HCEC 1CT (cell line): Measurements from ENCODE around the gene SPINK8.
A peak's percentile ranks its signal among the peaks of the same experiment; 100 is the strongest.
"Not testable (repeated sequence)": the region's sequence is repeated elsewhere in the genome, so short reads cannot be mapped to it uniquely, and the experiment has no call there.

Experiments used
- DNase-seq: peaks from one replicate; pipeline ENCODE4 v3.0.0-alpha.2; 2017

SPINK8 gene

DNA sequence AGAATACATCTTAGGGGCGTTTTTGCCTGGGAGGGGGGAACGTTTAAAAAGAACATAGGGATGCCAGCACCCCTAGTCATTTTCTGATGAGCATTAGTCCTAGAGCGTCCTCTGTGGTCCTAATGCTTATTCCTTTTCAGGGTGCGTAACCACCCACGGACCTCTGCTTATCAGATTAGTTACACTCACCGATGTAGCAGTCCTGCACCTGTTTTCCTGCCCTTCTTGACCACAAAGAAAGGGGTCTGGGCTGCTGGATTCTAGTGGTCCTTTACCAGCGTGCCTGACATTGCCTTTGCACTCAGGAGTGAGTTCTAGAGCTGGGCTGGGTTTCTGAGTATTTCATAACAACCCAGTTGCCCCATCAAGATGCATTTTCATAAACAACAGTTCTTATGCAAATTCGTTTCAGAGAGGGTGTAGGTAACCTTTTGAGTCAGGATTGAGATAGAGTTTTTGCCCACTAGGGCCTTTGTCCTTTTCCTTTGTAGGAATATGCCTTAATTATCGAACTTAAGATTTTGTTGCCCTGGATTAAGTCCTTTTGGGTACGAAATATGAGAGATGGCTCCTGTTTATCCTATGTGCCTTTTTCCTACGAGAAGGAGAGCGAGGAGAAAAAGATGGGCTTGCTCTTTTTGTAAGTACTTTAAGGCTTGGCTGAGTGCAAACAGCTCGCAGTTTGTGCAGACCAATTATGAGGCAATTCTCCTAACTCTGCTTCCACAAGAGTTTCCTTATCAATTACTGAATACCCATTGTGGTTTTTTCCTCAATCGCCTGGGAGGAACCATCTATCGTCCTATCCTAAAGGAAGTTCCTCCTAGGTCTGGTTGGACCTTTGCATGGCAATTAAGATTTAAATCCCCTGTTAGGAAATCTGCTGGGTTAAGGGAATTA, at the start of gene SPINK8:
TSS of gene SPINK8 (minus strand) at position 316 of the 900 bp plus-strand sequence. CDS start 5,320 bp downstream, outside the sequence.
- DNase-seq = not testable (repeated sequence)

DNA sequence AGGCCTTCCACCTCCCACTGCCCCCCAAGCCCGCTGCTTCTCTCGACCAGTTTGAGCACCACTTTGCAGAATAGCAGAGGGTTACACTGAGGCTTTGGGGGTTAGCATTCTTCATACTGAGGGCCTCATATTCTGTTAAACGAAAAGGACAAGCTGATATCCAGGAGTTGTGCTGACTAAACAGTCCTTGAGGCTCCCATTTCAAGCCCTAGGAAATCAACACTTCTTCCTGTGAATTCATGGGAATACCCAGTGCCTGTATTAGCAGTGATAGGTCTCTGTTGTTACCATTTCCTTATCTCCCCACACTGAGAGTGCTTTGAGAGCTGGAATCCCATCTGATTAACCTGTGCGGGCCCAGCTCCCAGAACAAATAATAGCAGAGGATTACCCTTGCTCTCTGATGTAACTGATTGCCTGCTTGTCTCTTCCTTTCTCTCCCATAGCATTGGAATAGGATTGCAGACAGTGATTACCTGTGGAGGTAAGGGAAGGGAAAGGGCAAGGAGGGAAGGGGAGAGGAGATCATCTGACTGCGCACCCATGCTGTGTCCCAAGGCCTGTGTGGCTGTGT, 39.5 kb upstream of the SPINK8 start:
- DNase-seq = no peak

GRCh38 chr3:48372377-48372770, 38.9 kb upstream of the SPINK8 start:
- no peak for DNase-seq

DNA sequence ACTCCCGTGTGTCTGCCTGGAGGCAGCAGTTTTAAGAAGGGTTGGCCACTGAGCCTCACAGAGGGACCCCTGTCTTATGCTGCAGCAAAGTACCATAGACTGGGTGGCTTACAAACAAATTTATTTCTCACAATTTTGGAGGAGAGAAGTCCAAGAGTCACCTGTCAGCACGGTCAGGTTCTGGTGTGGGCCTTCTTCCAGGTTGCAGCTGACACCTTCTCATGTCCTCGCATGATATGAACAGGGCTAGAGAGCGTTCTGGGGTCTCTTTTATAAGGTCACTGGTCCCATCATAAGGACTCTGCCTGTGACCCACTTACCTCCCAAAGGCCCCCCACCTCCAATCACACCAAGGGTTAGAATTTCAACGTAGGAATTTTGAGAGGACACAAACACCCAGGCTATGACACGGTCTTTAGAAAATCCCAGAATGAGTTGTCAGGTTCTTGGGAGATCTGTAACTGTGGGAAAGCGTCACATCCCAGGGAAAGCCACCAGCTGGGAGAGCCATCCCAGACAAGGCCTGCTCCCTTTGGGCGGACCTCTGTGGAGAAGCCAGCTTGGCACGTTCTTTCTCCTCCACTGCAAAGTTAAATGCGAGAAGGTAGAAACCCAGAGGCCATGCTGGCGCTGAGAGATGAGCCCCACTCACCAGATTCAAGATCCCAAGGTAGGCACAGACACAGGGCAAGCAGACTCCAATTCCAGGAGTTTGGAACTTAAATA, 38.4 kb upstream of the SPINK8 start, which contains the start of gene FBXW12:
TSS of gene FBXW12 (plus strand) at position 569 of the 726 bp plus-strand sequence. CDS start 549 bp downstream, outside the sequence.
- no peak for DNase-seq

GRCh38 chr3:48370333-48370713, 36.9 kb upstream of the SPINK8 start:
- DNase-seq = no peak

DNA sequence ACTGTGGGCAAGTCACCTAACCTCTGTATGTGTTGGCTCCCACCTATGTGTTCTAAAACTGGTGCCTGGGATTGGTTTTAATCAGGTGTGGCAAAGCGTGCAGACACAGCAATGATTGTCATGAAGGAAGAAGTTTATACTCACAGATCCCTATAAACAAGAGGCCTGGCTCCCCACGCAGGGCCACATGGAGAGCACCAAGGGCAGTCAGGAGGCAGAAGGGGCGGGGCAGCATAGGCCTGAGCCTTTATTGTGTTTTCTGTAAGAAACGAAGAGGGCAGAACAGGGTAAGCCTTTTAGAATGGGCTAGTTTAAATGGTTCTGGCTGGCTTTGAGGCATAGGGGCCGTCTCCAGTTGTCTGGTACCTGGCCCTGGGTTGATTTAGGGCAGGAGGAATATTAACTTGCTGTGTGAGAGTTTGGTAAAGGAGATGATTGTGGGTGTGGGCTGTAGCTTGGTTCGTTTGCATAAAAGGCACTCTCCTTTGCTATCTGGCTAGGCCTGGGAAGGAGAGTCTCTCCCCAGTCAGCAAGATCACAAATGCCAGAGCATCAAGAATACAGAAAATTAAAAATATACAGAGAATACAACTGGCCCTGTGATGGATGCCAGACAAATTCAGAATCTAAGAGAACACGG, 36.4 kb upstream of the SPINK8 start:
- DNase-seq = no peak

DNA sequence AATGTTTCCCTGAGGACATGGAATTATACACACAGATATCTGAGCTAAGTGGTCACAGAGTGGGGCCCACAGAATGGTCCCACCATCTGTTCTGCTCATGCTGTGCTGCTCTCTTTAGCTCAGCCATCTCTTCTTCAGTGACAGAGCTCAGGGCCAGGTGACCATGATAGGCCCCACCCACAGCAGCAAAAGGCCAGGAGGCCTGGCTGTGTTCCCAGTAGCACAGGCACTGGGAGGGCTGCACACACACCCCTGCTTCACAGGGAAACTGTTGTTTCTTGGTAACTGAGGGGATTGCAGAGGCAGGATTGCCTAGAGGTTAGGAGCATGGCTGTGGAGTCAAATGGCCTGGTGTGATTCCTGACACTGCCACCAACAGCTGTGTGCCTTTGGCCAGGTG, 33.7 kb upstream of the SPINK8 start:
- DNase-seq = no peak

- no peak for DNase-seq
These were observed 31.4 kb upstream of the SPINK8 start for GRCh38 chr3:48364840-48365239.

DNA sequence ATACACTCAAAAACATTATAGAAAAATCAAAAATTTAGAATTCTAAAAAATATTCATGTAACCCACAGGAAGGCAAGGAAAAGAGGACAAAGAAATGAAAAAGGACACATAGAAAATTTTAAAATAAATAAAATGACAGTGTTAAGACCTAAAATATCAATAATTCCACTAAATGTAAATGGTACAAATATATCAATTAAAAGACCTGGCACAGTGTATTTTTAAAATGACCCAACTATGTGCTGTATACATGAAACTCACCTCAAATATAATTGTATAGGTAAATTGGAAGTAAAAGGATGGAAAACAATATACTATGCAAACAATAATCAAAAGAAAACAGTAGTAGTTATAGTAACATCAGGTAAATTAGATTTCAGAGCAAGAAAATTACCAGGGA, 28.5 kb upstream of the SPINK8 start:
- no peak for DNase-seq

DNA sequence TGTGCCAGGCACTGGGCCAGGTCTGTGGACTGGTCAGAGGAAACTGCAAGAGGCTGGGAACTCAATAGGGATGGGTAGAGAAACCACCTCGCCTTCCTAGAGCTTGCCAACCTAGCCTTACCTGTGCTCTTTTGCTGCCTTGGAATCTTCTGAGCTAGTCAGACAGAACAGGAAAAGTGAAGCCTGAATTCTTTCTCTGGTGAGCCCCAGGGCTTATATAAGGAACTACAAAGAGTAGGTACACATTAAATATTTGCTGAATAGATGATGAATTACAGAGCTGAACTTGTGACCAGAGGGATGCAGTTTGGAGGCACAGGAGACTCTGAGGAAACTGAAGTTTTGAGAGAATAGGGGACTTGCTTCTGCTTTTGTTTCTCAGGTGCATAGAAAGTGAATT, 23.0 kb upstream of the SPINK8 start:
- DNase-seq = no peak

DNA sequence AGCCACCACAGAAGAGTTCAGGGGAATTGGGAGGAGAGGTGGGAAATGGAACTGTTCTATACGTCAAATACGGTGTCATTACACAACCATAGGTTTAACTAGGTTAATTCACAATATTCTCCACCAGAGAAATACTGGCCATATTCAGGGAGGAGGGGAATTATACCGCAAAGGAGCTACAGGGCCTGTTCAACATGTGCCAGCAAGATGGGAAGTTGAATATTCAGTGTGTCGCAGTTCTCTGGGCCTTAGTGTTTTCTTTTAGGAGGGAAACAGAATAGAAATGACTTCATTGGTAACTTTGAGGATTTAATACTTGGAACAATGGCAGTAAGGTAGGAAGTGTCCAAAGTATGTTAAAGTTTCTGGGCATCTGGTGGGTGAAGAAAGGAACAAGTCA, 20.5 kb upstream of the SPINK8 start:
- no peak for DNase-seq

DNA sequence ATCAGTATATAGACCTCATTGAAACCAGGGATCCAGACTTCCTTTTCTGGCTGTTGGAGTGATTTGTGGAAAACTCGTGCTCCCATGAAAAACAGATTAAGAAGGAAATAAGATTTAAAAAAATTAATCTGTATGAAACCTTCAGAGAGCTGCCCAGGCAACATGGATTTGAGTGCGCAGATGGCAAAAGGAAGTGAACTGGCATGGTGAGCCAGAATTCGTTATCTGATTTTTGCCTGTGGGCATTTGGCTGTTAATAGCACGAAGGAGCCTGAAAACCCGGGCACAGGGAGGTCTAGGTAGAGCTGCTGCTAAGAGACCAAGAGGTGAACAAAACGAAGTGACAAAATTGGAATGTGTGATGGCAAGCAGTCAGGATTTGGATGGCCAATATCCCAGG, 19.1 kb upstream of the SPINK8 start:
- no peak for DNase-seq

- DNase-seq = no peak
These were observed 14.0 kb upstream of the SPINK8 start for GRCh38 chr3:48347500-48347899.

DNA sequence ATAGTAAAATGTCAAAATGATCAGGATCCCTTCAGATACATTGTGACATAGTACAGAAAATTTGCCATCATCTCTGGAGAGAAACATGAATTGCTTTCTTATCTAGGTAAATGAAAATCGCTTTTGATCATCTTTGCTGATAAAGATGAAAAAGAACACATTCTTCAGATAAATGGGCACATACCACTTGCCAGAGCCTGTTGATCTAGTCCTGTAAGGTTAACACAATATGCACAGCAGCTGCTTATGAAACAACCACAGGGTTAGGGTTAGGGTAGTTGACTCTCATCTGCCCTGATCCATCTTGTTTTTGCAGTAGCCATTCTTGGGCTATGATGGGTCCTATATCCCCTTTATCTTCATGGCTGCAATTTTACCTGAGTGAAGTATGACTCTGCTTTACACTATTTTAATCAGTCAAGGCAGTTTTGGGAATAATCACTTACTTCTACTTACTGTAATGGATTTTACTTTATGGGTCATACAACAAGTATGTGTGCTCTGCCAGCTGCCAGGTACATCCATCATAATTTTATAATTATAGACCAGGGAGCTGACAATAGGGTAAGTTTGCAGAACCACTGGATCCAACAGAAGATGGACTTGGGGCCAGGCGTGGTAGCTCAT, 12.6 kb upstream of the SPINK8 start:
- DNase-seq = no peak

- DNase-seq = no peak
These were observed 11.5 kb upstream of the SPINK8 start for GRCh38 chr3:48344867-48345507.

DNA sequence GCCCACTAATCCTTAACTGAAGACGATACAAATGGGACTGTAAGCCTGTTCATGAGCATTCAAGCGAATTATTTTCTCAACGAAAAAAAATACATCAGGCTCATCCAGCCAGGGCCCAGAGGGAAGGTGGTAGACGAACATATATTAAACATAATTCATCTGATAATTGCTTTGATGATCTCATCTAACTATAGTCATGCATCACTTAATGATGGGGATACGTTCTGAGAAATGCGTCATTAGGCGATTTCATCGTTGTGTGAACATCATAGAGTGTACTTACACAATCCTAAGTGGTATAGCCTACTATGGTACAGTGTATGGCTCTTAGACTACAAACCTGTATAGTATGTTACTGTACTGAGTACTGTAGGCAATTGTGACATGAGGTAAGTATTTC, 10.0 kb upstream of the SPINK8 start:
- DNase-seq = no peak

DNA sequence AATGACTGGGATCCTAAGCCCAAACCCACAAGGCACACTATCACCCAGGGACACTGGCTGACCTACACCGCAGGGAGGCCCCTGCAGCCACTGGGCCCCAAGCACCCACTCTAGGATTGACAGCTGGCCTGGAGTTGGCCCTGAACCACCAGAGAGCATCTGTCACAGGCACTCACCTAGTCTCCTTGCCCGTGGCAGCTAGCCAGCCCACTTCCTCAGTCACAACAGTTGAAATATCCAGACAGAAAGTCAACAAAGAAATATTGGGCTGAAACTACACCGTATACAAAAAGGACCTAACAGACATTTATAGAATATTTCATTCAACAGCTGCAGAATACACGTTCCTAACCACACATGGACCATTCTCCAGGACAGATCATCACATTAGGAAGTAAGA, 5.2 kb upstream of the SPINK8 start:
- no peak for DNase-seq

GRCh38 chr3:48337536-48337935, 4.1 kb upstream of the SPINK8 start:
- peak; percentile 37 for DNase-seq

DNA sequence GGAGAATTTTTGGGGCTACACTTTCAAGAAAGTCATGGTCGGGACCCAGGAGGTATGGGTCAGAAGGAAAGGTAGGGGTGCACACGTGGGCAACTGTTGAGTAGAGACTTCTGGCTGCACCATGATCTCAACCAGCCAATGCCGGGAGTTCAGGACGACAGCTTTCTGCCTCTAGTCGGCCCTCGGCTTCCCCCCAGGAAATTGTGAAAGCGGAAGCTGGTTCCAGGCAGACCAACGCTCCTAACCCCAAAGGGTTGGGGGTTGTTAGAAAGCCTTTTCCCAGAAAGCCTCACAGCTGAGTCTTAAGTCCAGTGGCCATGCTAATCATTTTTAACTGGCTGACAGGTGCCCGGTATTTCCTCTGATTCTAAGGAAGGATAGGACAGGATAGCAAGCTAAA, 1.8 kb upstream of the SPINK8 start:
- not testable (repeated sequence) for DNase-seq

DNA sequence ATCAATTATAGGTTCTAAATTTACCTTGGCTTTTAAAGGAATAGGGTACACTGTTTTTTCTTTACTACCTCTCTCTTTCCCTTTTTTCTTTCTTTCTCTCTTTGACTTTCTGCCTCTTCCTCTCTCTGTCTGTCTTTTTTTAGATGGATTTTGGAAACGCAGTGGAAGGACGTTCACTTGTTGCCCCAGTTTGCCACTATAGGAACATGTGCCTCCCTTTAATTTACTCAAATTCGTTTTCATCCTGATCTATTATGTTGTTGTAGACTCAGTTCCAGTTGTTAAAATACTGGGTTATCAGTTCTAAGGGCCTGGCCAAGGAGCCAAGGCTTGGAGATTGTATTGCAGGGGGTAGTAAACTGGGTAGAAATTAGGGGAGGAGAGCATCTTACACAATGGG, 1.1 kb upstream of the SPINK8 start:
- DNase-seq = no peak

DNA sequence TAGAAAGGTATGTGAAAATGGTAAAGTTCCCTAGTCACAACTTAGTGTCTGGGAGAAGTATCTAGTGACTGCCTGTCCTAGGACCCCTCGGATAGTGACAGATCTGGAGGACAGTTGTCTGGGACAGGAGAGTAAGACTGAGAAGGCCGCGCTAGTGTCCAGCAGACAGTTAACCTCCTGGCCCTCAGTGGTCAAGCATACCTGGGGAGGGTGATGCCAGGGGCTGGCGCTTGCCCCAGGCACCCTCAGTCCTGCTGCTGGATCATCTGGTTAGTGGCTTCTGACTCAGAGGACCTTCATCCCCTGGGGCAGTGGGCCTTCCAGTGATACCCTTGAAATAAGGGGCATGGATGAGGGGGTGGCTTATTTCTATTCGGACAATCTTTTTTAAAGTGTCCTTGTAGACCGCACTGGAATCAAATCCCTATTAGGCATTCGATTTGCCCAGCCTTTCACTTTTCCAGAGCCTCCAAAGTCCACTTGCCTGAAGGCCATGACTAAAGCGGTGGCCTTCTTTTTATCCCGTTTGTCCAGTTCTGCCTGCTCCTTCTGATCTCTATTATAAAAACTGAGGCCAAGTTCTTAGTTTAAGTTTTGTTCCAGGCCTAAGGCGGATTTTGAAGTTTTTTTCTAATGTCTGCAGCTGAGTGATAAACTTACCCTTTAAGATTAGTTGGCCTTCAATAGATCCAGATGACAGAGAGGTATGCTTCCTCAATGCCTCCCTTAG, 1.6 kb downstream of the SPINK8 start:
- DNase-seq = not testable (repeated sequence)
